NCI-H510A (cell line): Measurements from ENCODE around the gene GSTM5.
"Not testable (repeated sequence)": the region's sequence is repeated elsewhere in the genome, so short reads cannot be mapped to it uniquely, and the experiment has no call there.

ENCODE experiments used
- DNase-seq: peaks from one replicate; lab custom pipeline; 2025; lab: John Stamatoyannopoulos, UW

The GSTM5 gene

GRCh38 chr1:109711593-109712320, at the start of gene GSTM5:
Gene GSTM5, plus strand, starts transcription at chr1:109712251. Its CDS starts 62 bp downstream, at chr1:109712313.
- not testable (repeated sequence) for DNase-seq

- no peak for DNase-seq
Observed at GRCh38 chr1:109664671-109665070, 47.4 kb upstream of the GSTM5 start.

GRCh38 chr1:109667452-109668122, 44.5 kb upstream of the GSTM5 start, which contains the start of gene GSTM2:
Gene GSTM2, plus strand, starts transcription at chr1:109668057. Its CDS starts 59 bp downstream, at chr1:109668116.
- DNase-seq: peak; percentile 82

- no peak for DNase-seq
Observed at GRCh38 chr1:109668123-109668775, 43.8 kb upstream of the GSTM5 start.

GRCh38 chr1:109669246-109669948, 42.7 kb upstream of the GSTM5 start:
- DNase-seq: no peak

- DNase-seq: not testable (repeated sequence)
Observed at GRCh38 chr1:109669949-109670302, 42.1 kb upstream of the GSTM5 start.

GRCh38 chr1:109671067-109671466, 41.0 kb upstream of the GSTM5 start:
- no peak for DNase-seq

- not testable (repeated sequence) for DNase-seq
Observed at GRCh38 chr1:109673861-109674260, 38.2 kb upstream of the GSTM5 start.

GRCh38 chr1:109676683-109677381, 35.2 kb upstream of the GSTM5 start:
- not testable (repeated sequence) for DNase-seq

GRCh38 chr1:109677459-109677858, 34.6 kb upstream of the GSTM5 start:
- DNase-seq: no peak

GRCh38 chr1:109678637-109679036, 33.4 kb upstream of the GSTM5 start:
- not testable (repeated sequence) for DNase-seq

GRCh38 chr1:109684777-109685176, 27.3 kb upstream of the GSTM5 start:
- not testable (repeated sequence) for DNase-seq

GRCh38 chr1:109685399-109685798, 26.7 kb upstream of the GSTM5 start:
- DNase-seq: not testable (repeated sequence)

GRCh38 chr1:109685890-109686289, 26.2 kb upstream of the GSTM5 start:
- not testable (repeated sequence) for DNase-seq

- DNase-seq: not testable (repeated sequence)
Observed at GRCh38 chr1:109687109-109687508, 24.9 kb upstream of the GSTM5 start.

- no peak for DNase-seq
Observed at GRCh38 chr1:109687641-109688499, 24.2 kb upstream of the GSTM5 start, which contains the start of gene GSTM1. Gene GSTM1, plus strand, starts transcription at chr1:109687817. Its CDS starts 57 bp downstream, at chr1:109687874.

- DNase-seq: no peak
Observed at GRCh38 chr1:109689844-109690405, 22.1 kb upstream of the GSTM5 start.

GRCh38 chr1:109691759-109692158, 20.3 kb upstream of the GSTM5 start:
- no peak for DNase-seq

- not testable (repeated sequence) for DNase-seq
Observed at GRCh38 chr1:109694400-109694799, 17.7 kb upstream of the GSTM5 start.

GRCh38 chr1:109695138-109695537, 16.9 kb upstream of the GSTM5 start:
- DNase-seq: not testable (repeated sequence)
